M059J (cell line): ENCODE data around the gene ATN1. TPM values are rescaled to one million over a fixed set of nuclear protein-coding genes. Genes with fewer than 3 reads are reported as not detected.

Experiments
- DNase-seq: peaks from one replicate; pipeline ENCODE4 v3.0.0-alpha.2; 2012; ENCODE audit warnings: low read depth
- total RNA-seq: library from RNA; depleted of rRNA; stranded (reverse); fragments of >200 nt; shearing (Covaris generic); gene quantifications from 2 replicates; pipeline ENCODE4 v1.2.3, GENCODE V29; 2014

ATN1 gene
- total RNA-seq, 1 experiment from 2014 or later: 25.0 TPM

GRCh38 chr12:6944381-6945186 is 16.8 kb downstream of the ATN1 start:
- peak; percentile 89 for DNase-seq

GRCh38 chr12:6945613-6946012 is 17.9 kb downstream of the ATN1 start:
- no peak for DNase-seq

DNA sequence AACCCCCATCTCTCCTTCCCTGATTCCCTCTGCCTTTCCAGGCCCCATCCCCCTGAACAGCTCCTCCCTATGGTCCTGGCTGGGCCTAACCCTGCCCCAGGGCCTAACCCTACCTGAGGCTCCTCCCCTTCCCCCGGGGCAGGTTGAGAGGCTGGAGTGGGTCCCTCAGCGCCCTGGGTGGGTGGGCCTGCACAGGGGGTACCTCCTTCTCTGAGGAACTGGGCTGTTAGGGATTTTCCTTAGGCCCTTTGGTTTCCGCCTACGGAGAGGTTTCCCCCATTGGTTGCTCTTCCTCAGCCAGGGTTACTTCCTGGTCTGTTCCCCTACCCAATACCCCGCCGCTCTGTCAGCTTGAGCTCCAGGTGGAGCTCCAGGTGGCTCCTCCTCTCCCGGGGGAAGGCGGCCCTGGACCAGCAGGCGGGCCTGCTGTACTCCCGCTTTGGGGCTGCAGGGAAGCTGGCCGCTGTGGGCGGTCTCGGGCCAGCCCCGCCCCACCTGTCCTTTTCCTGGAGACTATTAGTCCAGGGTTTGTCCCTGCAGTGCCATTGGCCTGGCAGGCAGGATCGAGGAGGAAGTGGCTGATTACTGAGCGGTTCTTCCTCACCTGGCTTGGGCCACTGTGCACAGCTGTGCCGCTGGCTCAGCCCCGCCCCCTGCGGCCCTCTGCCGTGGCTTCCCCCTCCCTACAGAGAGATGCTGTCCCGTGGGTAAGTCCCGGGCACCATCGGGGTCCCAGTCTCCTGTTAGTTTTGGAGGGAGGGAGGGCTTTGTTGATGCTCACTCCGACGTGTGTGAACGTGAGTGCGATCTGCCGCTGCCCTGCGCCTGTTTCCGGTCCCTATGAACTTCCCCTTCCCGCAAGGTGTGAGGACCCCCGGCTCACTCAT is 18.5 kb downstream of the ATN1 start:
- no peak for DNase-seq

- DNase-seq: no peak
Observed at GRCh38 chr12:6946920-6947374, 19.2 kb downstream of the ATN1 start.

DNA sequence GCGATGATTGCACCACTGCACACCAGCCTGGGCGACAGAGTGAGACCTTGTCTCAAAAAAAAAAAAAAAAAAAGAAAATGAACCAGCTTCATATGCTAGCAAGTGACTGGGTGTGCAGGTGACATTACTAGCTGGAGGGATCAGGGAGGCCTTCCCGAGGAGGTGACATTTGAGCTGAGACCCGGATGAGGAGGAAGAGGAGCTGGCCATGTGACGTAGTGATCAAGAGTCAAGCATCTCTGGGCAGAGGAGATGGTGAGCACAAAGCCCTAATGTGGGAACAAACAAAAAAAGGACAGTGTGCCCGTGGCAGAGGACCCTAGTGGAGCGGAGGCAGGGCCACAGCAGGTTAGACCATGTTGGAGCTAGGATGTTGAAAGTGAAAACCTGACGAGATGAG is 19.9 kb downstream of the ATN1 start:
- DNase-seq: no peak

- no peak for DNase-seq
Observed at GRCh38 chr12:6948873-6949594, 21.3 kb downstream of the ATN1 start.

GRCh38 chr12:6950401-6950801 is 22.6 kb downstream of the ATN1 start:
- no peak for DNase-seq

GRCh38 chr12:6950811-6951540 is 23.2 kb downstream of the ATN1 start, which contains the start of gene PTPN6:
TSS of gene PTPN6 (plus strand) at chr12:6951356. CDS start at chr12:6951513, 157 bp downstream.
- DNase-seq: no peak

- DNase-seq: no peak
Observed at GRCh38 chr12:6951551-6952120, 23.9 kb downstream of the ATN1 start.

GRCh38 chr12:6952121-6952862 is 24.5 kb downstream of the ATN1 start:
- DNase-seq: no peak

DNA sequence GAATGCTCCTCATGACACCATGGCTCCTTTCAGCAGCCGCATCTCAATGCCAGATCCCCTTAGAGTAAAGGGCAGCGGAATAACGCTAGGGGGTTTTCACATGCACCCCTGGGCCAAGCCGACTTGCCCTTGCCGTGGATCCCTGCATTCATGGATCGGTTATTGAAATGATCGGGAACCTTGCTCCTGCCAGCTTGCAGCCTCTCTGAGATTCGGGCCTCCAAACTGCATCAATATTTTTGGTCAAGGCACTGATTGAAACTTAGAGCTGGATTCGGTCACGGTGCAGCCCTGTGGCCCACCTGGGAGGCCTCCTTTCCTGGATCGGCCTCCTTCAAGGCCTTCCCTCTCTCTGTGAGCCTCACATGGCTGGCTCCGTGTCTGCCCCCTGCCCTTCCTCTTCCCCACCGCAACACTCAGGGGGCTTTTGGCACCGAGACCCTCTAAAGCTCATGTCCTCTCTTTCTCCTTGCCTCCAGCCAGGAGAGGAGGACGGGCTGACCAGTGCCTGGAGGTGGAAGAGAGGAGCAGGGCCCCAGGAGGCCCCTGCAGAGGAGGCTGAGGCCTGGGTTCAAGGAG is 25.2 kb downstream of the ATN1 start:
- DNase-seq: no peak

DNA sequence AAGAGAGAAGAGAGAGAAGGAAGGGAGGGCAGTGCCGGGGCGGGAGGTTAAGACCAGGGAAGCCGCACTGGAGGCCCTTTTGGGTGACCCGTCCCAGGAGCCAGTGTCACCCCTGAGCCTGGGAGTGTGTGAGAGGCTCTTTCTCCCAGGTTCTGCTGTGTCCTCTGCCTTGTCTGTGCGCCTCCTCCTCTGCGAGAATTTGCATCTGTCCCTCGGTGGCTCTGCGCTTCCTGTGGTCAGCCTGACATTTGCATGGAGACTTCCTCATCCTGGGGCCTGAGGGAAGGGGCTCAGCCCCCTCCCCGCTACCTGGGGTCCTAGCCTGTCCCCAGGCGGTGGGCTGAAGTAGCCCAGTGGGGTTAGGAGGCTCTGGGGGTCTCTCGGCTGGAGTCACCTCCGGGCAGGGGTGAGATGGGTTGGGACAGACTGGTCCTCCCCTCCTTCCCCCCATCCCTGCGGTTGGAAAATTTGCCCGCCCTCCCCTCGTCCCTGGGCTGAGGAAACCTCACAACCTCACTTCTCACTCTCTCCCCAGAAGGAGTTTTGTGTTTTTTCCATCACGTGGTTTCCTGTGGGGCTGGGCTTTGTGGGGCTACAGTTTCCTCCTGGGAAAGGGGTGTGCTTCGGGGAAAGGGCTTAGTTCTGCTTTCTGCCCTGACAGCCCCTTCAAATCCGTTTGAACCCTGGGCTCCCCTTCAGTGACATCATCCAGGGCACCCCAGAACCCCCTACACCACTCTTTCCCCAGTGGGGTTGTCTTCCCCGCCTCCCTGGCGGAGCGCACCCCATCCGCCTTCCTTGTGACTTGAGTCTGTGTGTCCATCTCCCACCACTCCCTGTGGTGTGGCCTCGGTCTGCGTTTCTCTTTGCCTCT is 25.9 kb downstream of the ATN1 start:
- DNase-seq: peak; percentile 36

GRCh38 chr12:6954316-6955107 is 26.8 kb downstream of the ATN1 start:
- no peak for DNase-seq

DNA sequence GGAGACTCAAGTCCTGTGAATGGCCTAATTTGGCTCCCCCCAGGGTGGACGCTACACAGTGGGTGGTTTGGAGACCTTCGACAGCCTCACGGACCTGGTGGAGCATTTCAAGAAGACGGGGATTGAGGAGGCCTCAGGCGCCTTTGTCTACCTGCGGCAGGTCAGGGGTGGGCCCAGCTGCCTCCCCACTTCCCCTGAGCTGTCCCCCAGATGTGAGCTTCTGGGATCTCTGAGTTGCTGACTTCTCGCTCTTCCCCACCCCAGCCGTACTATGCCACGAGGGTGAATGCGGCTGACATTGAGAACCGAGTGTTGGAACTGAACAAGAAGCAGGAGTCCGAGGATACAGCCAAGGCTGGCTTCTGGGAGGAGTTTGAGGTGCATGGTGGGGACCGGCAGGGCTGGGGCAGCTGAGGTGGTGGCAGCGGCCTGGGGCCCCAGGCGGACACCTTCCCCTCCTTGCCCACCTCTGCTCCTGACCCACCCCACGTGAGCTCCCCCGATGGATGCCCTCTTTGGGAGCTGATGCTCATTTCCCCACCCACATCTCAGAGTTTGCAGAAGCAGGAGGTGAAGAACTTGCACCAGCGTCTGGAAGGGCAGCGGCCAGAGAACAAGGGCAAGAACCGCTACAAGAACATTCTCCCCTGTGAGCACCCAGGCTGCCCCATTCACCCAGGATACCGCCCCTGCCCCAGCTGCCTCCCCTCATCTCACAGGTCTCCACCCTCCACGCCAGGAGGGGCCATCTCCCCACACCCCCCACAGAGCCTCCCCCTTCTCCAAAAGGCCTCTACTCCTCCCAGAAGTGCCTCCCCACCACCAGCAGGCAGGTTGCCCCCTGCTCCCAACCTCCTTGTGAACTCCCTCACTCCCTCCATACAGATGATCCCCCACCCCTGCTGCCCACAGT is 27.6 kb downstream of the ATN1 start:
- DNase-seq: no peak

DNA sequence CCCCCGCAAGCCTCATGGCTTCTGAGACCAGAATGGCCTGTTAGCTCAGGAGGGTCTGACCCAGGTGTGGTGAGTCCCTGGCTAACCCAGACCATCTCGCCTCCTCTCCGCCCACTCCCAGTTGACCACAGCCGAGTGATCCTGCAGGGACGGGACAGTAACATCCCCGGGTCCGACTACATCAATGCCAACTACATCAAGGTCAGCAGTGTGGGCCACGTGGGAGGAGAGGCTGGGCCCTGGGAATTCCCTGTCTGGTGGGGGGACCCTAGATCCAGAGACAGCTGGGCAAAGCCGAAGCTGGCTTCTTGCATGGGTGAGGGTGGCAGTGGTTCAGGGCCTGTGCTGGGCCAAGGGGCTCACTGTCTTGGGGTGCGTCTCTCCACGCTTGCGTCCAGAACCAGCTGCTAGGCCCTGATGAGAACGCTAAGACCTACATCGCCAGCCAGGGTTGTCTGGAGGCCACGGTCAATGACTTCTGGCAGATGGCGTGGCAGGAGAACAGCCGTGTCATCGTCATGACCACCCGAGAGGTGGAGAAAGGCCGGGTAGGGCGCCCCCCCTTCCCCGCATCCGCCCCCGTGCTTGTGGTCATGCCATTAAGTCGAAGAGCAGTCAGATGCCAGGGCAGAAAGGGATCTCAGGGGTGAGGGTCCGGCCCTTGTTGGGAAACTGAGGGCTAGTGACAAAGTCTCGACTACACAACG is 28.4 kb downstream of the ATN1 start:
- DNase-seq: no peak

- no peak for DNase-seq
Observed at GRCh38 chr12:6957151-6957701, 29.5 kb downstream of the ATN1 start.
